Stimulated activated CD4-positive, alpha-beta T cell treated with anti-CD3 and anti-CD28 coated beads, TNF-alpha, amount 100 ng/mL, for 4 hours (primary cell): ENCODE data around the gene CFAP119.

Source experiments
- DNase-seq, 3 experiments: peaks; one replicate each; pipeline ENCODE4 v3.0.0-alpha.2; 2020; ENCODE audit warnings: low read depth in 3 of 3

CFAP119 gene

GRCh38 chr16:30710971-30711370, 50.9 kb downstream of the CFAP119 start:
- DNase-seq, result no peak
